GM06990 (cell line): ENCODE data around the gene SAMD8.
"Not testable (repeated sequence)": the region's sequence is repeated elsewhere in the genome, so short reads cannot be mapped to it uniquely, and the experiment has no call there.

Experiments
- DNase-seq: peaks from one replicate; pipeline ENCODE4 v3.0.0-alpha.2; 2011; ENCODE audit not compliant: insufficient read length; ENCODE audit errors: extremely low read depth
- H3K27me3 ChIP-seq: replicated peaks from 2 replicates; pipeline ENCODE4 v1.6.0; 2011; ENCODE audit warnings: low read length; ENCODE audit not compliant: control insufficient read depth, insufficient read depth
- H3K36me3 ChIP-seq: 2 replicates; pipeline ENCODE4 v1.5.1; 2011; ENCODE audit warnings: low read length; ENCODE audit not compliant: control insufficient read depth, insufficient read depth
- H3K4me3 ChIP-seq: replicated peaks from 2 replicates; pipeline ENCODE4 v1.5.1; 2011; ENCODE audit warnings: low read depth, mild to moderate bottlenecking, control low read depth, low read length
- CTCF ChIP-seq: IDR thresholded peaks from 2 replicates; pipeline ENCODE4 v1.5.1; 2011; ENCODE audit warnings: low read length, control low read depth, mild to moderate bottlenecking, inconsistent platforms; ENCODE audit not compliant: insufficient read depth, poor library complexity, severe bottlenecking

Gene SAMD8

GRCh38 chr10:75191821-75192568, 80.5 kb downstream of the SAMD8 start:
- DNase-seq: no peak
- TF ChIP-seq CTCF: no peak
- no peaks in the 10 kb centered on the region; the same call in 1 of the 2 replicates for H3K36me3 ChIP-seq
- H3K4me3 ChIP-seq: no peak overlapping the region
- no peaks in the 10 kb centered on the region for H3K27me3 ChIP-seq

GRCh38 chr10:75194625-75195024, 83.2 kb downstream of the SAMD8 start:
- DNase-seq, H3K27me3 ChIP-seq, H3K36me3 ChIP-seq, H3K4me3 ChIP-seq: not testable (repeated sequence)

GRCh38 chr10:75195035-75195763, 83.7 kb downstream of the SAMD8 start:
- H3K4me3 ChIP-seq: no peak overlapping the region
- no peaks in the 10 kb centered on the region for H3K27me3 ChIP-seq
- TF ChIP-seq CTCF: no peak
- no peaks in the 10 kb centered on the region; the same call in 1 of the 2 replicates for H3K36me3 ChIP-seq
- DNase-seq: no peak

GRCh38 chr10:75197066-75197465, 85.6 kb downstream of the SAMD8 start:
- TF ChIP-seq CTCF: no peak
- Histone ChIP-seq H3K27me3 (no peaks in the 10 kb centered on the region), H3K4me3 (no peak overlapping the region), H3K36me3 (no peaks in the 10 kb centered on the region; the same call in 1 of the 2 replicates)
- no peak for DNase-seq

- H3K4me3 ChIP-seq: no peak overlapping the region
- H3K36me3 ChIP-seq: no peaks in the 10 kb centered on the region; the same call in 1 of the 2 replicates
- TF ChIP-seq CTCF: no peak
- H3K27me3 ChIP-seq: no peaks in the 10 kb centered on the region
- DNase-seq: no peak
Observed at GRCh38 chr10:75197906-75198305, 86.5 kb downstream of the SAMD8 start.

- DNase-seq, H3K36me3 ChIP-seq: not testable (repeated sequence)
Observed at GRCh38 chr10:75199949-75200348, 88.5 kb downstream of the SAMD8 start.

More at GRCh38 chr10:75199949-75200348, 88.5 kb downstream of the SAMD8 start:
- H3K27me3 ChIP-seq, H3K4me3 ChIP-seq: not testable (repeated sequence)
